HL-60 (cell line): Measurements from ENCODE around the gene ZRANB3.
"Not testable (repeated sequence)": the region's sequence is repeated elsewhere in the genome, so short reads cannot be mapped to it uniquely, and the experiment has no call there.

ENCODE experiments used
- DNase-seq, 2 experiments: peaks; one replicate each; pipeline ENCODE4 v3.0.0-alpha.2; 2010 to 2020; ENCODE audit warnings: low read depth in 1 of 2, low spot score in 1 of 2
- H3K27ac ChIP-seq: fragments of 250-450 bp; sonication (Bioruptor Pico); replicated peaks from 2 replicates; pipeline ENCODE4 v1.5.1; 2020; ENCODE audit warnings: mild to moderate bottlenecking, moderate library complexity
- H3K27me3 ChIP-seq: fragments of 250-450 bp; sonication (Bioruptor Pico); 2 replicates; pipeline ENCODE4 v1.5.1; 2021; ENCODE audit warnings: mild to moderate bottlenecking, moderate library complexity; ENCODE audit not compliant: insufficient read depth, poor library complexity, severe bottlenecking
- H3K4me3 ChIP-seq: replicated peaks from 2 replicates; pipeline ENCODE4 v1.5.1; 2011; ENCODE audit warnings: mild to moderate bottlenecking, control low read depth, low read length; ENCODE audit not compliant: insufficient read depth
- GABPA ChIP-seq: IDR thresholded peaks from 2 replicates; pipeline ENCODE4 v1.6.1; 2012; ENCODE audit warnings: low read depth
- POLR2AphosphoS5 ChIP-seq: IDR thresholded peaks from 2 replicates; pipeline ENCODE4 v1.6.1; 2012; ENCODE audit warnings: low read depth
- SPI1 ChIP-seq: IDR thresholded peaks from 2 replicates; pipeline ENCODE4 v1.6.1; 2012; ENCODE audit warnings: low read depth, mild to moderate bottlenecking, borderline replicate concordance
- TF ChIP-seq, protein P1 (sequence below): IDR thresholded peaks from one replicate; pipeline ENCODE4 v1.5.1; 2011; ENCODE audit warnings: low read length, control low read depth, inconsistent platforms; ENCODE audit not compliant: insufficient read depth
- TF ChIP-seq, protein P2 (sequence below): IDR thresholded peaks from 2 replicates; pipeline ENCODE4 v1.6.1; 2012; ENCODE audit warnings: low read depth; ENCODE audit not compliant: insufficient replicate concordance

Gene ZRANB3

DNA sequence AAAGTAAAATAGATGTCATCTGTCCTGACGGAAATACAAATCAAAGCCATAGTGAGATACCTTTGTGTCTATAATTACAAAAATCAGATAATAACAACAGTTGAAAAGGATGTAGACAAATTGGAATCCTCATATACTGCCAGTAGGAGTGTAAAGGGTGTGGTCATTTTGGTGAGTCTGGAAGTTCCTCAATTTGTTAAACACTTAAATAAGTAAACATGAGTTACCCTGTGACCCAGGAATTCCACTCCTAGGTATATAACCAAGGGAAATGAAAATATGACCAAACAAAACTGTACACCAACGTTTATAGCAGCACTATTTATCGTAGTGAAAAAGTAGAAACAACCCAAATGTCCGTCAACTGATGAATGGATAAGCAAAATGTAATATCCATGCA, 24.3 kb upstream of the ZRANB3 start:
- H3K27me3 ChIP-seq: no peaks in the 10 kb centered on the region
- no peak for TF ChIP-seq POLR2AphosphoS5
- TF ChIP-seq, protein P1, sequence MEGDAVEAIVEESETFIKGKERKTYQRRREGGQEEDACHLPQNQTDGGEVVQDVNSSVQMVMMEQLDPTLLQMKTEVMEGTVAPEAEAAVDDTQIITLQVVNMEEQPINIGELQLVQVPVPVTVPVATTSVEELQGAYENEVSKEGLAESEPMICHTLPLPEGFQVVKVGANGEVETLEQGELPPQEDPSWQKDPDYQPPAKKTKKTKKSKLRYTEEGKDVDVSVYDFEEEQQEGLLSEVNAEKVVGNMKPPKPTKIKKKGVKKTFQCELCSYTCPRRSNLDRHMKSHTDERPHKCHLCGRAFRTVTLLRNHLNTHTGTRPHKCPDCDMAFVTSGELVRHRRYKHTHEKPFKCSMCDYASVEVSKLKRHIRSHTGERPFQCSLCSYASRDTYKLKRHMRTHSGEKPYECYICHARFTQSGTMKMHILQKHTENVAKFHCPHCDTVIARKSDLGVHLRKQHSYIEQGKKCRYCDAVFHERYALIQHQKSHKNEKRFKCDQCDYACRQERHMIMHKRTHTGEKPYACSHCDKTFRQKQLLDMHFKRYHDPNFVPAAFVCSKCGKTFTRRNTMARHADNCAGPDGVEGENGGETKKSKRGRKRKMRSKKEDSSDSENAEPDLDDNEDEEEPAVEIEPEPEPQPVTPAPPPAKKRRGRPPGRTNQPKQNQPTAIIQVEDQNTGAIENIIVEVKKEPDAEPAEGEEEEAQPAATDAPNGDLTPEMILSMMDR: no peak
- TF ChIP-seq, protein P2, sequence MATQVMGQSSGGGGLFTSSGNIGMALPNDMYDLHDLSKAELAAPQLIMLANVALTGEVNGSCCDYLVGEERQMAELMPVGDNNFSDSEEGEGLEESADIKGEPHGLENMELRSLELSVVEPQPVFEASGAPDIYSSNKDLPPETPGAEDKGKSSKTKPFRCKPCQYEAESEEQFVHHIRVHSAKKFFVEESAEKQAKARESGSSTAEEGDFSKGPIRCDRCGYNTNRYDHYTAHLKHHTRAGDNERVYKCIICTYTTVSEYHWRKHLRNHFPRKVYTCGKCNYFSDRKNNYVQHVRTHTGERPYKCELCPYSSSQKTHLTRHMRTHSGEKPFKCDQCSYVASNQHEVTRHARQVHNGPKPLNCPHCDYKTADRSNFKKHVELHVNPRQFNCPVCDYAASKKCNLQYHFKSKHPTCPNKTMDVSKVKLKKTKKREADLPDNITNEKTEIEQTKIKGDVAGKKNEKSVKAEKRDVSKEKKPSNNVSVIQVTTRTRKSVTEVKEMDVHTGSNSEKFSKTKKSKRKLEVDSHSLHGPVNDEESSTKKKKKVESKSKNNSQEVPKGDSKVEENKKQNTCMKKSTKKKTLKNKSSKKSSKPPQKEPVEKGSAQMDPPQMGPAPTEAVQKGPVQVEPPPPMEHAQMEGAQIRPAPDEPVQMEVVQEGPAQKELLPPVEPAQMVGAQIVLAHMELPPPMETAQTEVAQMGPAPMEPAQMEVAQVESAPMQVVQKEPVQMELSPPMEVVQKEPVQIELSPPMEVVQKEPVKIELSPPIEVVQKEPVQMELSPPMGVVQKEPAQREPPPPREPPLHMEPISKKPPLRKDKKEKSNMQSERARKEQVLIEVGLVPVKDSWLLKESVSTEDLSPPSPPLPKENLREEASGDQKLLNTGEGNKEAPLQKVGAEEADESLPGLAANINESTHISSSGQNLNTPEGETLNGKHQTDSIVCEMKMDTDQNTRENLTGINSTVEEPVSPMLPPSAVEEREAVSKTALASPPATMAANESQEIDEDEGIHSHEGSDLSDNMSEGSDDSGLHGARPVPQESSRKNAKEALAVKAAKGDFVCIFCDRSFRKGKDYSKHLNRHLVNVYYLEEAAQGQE: no peak
- no peak for TF ChIP-seq GABPA
- TF ChIP-seq SPI1: no peak
- H3K27ac ChIP-seq: no peak overlapping the region
- H3K4me3 ChIP-seq: no peak overlapping the region
- no peak for DNase-seq

DNA sequence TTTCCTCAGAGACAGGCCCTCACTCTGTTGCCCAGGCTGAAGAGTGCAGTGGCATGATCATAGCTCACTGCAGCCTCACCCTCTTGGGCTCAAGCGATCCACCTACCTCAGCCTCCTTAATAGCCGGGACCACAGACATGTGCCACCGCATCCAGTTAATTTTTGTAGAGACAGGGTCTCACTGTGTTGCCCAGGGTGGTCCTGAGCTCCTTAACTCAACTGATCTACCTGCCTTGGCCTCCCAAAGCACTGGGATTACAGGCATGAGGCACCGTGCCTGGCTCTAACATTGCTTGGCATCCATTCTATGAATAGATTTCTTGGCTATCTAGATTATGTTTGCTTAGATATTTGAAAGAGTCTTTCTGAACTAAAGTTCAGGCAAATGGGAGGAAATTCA, 21.9 kb upstream of the ZRANB3 start:
- no peak overlapping the region for H3K27ac ChIP-seq
- no peak overlapping the region for H3K4me3 ChIP-seq
- no peak for DNase-seq
- H3K27me3 ChIP-seq: no peaks in the 10 kb centered on the region
- TF ChIP-seq POLR2AphosphoS5: no peak
- TF ChIP-seq GABPA: no peak
- TF ChIP-seq, protein P2: no peak
- TF ChIP-seq, protein P1: no peak
- TF ChIP-seq SPI1: no peak

DNA sequence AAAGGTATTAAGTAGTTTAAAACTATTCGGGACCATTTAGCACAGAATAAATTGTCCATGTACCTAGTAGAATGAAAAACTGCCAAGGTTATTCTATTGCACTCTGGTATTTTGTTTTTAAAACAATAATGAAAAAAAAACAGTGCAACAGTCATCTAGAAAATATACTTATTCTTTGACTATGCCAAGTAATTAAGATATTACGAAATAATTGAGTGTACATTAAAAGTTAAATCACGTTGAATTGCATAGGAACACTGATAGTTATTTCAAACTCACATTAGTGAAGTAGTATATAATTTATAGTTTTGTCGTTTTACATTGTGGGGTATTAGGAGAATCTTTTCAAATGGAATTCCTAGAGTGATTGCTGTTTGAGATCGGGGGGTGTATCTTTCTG, 20.3 kb upstream of the ZRANB3 start:
- Histone ChIP-seq H3K27ac (no peak overlapping the region), H3K4me3 (no peak overlapping the region)

DNA sequence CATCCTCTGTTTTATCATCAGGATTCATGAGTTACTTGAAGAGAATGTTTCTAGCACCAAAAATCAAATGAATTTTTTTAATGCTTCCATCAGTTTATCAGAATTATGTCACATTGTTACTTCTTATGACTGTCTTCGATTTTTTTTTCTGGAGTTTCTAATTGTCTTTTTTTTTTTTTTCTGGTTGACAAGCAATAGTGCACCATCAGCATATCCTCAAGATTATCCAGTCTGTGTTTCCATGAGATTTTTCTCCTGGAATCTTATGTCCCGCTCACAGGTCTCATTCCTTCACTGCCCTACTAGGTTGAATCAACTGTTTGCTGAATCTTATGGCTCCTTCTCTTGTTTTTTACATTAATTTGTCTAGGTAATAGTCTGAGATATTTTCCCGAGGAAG, 16.3 kb upstream of the ZRANB3 start:
- Histone ChIP-seq H3K27me3 (no peaks in the 10 kb centered on the region), H3K4me3 (no peak overlapping the region), H3K27ac (no peak overlapping the region)
- TF ChIP-seq POLR2AphosphoS5: no peak
- no peak for TF ChIP-seq GABPA
- no peak for TF ChIP-seq SPI1
- DNase-seq: no peak

More for the DNA sequence above, 20.3 kb upstream of the ZRANB3 start:
- DNase-seq: no peak
- H3K27me3 ChIP-seq: no peaks in the 10 kb centered on the region
- no peak for TF ChIP-seq POLR2AphosphoS5
- TF ChIP-seq GABPA: no peak

DNA sequence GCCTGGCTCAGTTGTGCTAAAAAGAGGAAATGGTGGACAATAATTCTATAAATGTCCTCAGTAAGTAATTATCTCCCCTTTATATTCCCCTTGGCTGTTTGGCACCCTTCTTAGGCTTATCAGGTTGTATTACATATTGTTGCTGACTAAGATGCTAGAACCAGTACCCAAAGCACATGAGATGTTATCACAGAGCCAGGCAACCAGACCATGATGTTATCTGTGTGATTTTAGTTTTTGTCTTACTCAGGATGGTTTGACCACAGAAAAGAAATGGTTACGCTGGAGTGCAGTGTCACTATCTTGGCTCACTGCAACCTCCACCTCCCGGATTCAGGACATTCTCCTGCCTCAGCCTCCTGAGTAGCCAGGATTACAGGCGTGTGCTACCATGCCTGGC, 15.4 kb upstream of the ZRANB3 start:
- no peak overlapping the region for H3K4me3 ChIP-seq
- no peaks in the 10 kb centered on the region for H3K27me3 ChIP-seq
- TF ChIP-seq GABPA (no peak), SPI1 (peak; percentile 23; the same call in 1 of the 2 replicates)
- TF ChIP-seq, protein P2: no peak
- TF ChIP-seq, protein P1: no peak
- no peak overlapping the region for H3K27ac ChIP-seq
- DNase-seq: no peak

DNA sequence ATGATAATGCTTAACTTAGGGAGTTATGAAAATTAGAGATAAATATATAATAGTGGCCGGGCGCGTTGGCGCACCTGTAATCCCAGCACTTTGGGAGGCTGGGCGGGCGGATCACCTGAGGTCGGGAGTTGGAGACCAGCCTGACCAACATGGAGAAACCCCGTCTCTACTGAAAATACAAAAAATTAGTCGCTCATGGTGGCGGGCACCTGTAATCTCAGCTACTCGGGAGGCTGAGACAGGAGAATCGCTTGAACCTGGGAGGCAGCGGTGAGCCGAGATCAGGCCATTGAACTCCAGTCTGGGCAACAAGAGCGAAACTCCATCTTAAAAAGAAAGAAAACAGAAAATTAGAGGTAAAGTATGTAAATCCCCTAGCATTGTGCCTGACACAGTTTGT, 2.5 kb upstream of the ZRANB3 start:
- not testable (repeated sequence) for DNase-seq

More for the DNA sequence above, 2.5 kb upstream of the ZRANB3 start:
- H3K4me3 ChIP-seq, H3K27me3 ChIP-seq, H3K27ac ChIP-seq: not testable (repeated sequence)
